ENCODE measurements around the gene IFT80. TPM values are rescaled to one million over a fixed set of nuclear protein-coding genes. Genes with fewer than 3 reads are reported as not detected.

The IFT80 gene
- total and polyA plus RNA-seq, 2 experiments from 2014 or later: 14.1 to 33.0 TPM

GRCh38 chr3:160446522-160447056 lies 47.6 kb upstream of the IFT80 start:
- Histone ChIP-seq H3K4me1 (ENCODE audit: insufficient read depth) (peaks cover 10% of the 10 kb centered on the region), H3K79me2 (replicated peaks; ENCODE audit: insufficient read depth) (peaks cover 76% of the 10 kb centered on the region), H3K27ac (ENCODE audit: low read depth) (no peak overlapping the region), H3F3A (replicated peaks; ENCODE audit: low read depth) (no peaks in the 10 kb centered on the region), H3K9me2 (ENCODE audit: insufficient read depth) (no peaks in the 10 kb centered on the region), H3K36me3 (ENCODE audit: insufficient read depth) (peaks cover 18% of the 10 kb centered on the region), H2AFZ (no peak overlapping the region), H3K4me3 (peak overlapping the region; percentile 65), H3K27me3 (ENCODE audit: insufficient read depth) (no peaks in the 10 kb centered on the region), H4K20me1 (replicated peaks; ENCODE audit: insufficient read depth) (peaks cover 16% of the 10 kb centered on the region; the same call in 1 of the 2 replicates), H3K4me2 (peak overlapping the region; percentile 80)
- DNase-seq (ENCODE audit: low spot score) (no peak), ATAC-seq (no peak)
- TF ChIP-seq ETS1 (IDR thresholded peaks at IDR 0.05) (no peak), CREB1 (CRISPR knock-in tag; IDR thresholded peaks at IDR 0.05; ENCODE audit: low read depth) (no peak), ZNF462 (CRISPR knock-in tag; IDR thresholded peaks at IDR 0.05) (no peak)
- Mint-ChIP-seq H3K36me3 (ENCODE audit: low read depth) (peaks cover 66% of the 10 kb centered on the region), H3K4me3 (peak overlapping the region; percentile 60), H3K4me1 (peaks cover 16% of the 10 kb centered on the region; the same call in 2 of the 3 replicates), H3K27ac (no peak overlapping the region), H3K27me3 (ENCODE audit: insufficient read depth, low read depth, poor library complexity) (peaks cover 2% of the 10 kb centered on the region), H3K9me3 (peaks cover 7% of the 10 kb centered on the region; the same call in 1 of the 3 replicates)

GRCh38 chr3:160445854-160446253 lies 46.8 kb upstream of the IFT80 start:
- Histone ChIP-seq H3F3A (replicated peaks; ENCODE audit: low read depth) (no peaks in the 10 kb centered on the region), H3K27ac (ENCODE audit: low read depth) (no peak overlapping the region), H3K4me2 (no peak overlapping the region; the same call in 1 of the 2 replicates), H3K36me3 (ENCODE audit: insufficient read depth) (peaks cover 18% of the 10 kb centered on the region), H3K9me2 (ENCODE audit: insufficient read depth) (no peaks in the 10 kb centered on the region), H3K79me2 (replicated peaks; ENCODE audit: insufficient read depth) (peaks cover 83% of the 10 kb centered on the region), H3K4me3 (no peak overlapping the region), H2AFZ (no peak overlapping the region), H3K4me1 (ENCODE audit: insufficient read depth) (peaks cover 10% of the 10 kb centered on the region), H4K20me1 (replicated peaks; ENCODE audit: insufficient read depth) (peaks cover 20% of the 10 kb centered on the region; the same call in 1 of the 2 replicates), H3K27me3 (ENCODE audit: insufficient read depth) (no peaks in the 10 kb centered on the region)
- Mint-ChIP-seq H3K27me3 (ENCODE audit: insufficient read depth, low read depth, poor library complexity) (peaks cover 2% of the 10 kb centered on the region), H3K4me3 (peak overlapping the region; percentile 35; the same call in 1 of the 3 replicates), H3K4me1 (peaks cover 19% of the 10 kb centered on the region; the same call in 2 of the 3 replicates), H3K36me3 (ENCODE audit: low read depth) (peaks cover 73% of the 10 kb centered on the region), H3K27ac (no peak overlapping the region), H3K9me3 (peaks cover 7% of the 10 kb centered on the region; the same call in 1 of the 3 replicates)
- DNase-seq (ENCODE audit: low spot score) (no peak), ATAC-seq (no peak)
- no peak for TF ChIP-seq CREB1 (CRISPR knock-in tag; IDR thresholded peaks at IDR 0.05; ENCODE audit: low read depth)
- no peak for TF ChIP-seq STAT1 (IDR thresholded peaks at IDR 0.05; ENCODE audit: unreplicated experiment)
- TF ChIP-seq ZNF114 (CRISPR knock-in tag; IDR thresholded peaks at IDR 0.05): no peak
- no peak for TF ChIP-seq JUNB (IDR thresholded peaks at IDR 0.05; ENCODE audit: unreplicated experiment)

All from GM23338 (cell line).